HG03460 (cell line): ENCODE results near the gene PYDC2.

ENCODE experiments used
- ATAC-seq: cut with Tn5 transposase; IDR thresholded peaks from one replicate; pipeline ENCODE4 v1.9.1; 2021; ENCODE audit not compliant: unreplicated experiment

The PYDC2 gene

DNA sequence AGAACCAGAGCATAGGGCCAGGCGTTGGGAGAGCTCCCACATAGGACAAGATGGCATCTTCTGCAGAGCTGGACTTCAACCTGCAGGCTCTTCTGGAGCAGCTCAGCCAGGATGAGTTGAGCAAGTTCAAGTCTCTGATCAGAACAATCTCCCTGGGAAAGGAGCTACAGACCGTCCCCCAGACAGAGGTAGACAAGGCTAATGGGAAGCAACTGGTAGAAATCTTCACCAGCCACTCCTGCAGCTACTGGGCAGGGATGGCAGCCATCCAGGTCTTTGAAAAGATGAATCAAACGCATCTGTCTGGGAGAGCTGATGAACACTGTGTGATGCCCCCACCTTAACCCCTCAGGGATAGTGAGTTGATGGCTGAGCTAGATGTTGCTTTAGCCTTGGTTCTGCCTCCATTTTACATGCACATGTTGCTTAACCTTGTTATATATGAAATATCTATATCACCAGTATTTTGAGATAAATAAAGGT lies at the start of gene PYDC2:
Gene PYDC2 (plus strand): TSS at position 51 of the 483 bp plus-strand sequence. CDS start 0 bp downstream, at position 51.
- no peak for ATAC-seq

DNA sequence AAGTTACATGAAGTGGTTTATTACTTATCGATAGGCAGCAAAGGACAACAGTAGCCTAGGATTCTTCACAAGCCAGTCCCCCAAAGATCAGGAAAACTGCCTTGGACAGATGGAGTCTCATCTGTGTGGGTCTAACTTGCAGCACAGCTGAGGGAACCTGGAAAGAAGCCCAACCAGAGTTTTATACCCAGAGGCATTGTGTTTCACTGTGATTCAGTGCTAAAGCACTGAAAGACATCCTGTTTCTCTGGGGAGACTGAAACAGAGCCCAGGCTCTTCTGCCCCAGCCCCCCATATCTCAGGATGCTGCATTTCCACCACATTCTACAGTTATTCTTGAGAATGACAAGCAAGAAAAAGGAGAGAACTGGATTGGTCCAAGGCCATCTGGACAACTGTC lies 48.2 kb upstream of the PYDC2 start:
- no peak for ATAC-seq

DNA sequence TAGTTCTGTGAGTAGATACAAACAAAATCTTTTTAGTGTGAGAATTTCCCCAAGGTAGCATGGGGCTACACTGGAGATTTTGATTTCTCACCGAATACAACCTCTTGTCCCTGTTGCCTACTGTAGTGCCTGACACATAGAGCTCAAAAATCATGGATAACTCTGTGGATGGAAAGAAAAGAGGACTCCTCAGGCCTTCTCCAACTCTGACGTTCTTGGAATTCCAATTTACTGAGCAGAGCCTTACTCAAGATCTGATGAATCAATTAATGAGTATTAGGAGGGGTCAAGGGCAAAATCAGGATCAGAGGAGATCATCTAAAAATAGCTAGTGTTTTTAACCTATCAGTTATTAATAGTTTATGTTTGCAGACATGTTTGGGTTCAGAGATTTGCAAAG lies 46.7 kb upstream of the PYDC2 start:
- no peak for ATAC-seq

DNA sequence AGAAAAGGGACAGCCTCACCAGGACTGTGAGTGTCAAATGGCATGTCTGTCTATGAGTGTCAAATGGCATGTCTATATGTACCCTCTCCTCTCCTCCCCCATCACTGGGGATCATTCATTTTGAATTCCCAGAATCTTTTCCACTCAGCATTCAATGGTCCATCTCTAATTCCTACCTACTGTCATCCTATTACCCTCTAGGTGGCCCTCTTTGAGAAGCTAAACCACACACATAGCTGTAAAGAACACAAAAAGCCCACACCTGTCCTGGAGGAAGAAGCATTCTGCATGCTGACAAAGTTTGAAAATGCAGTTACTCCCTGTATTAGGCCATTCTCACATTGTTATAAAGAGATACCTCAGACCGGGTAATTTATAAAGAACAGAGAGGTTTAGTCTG lies 46.2 kb upstream of the PYDC2 start:
- no peak for ATAC-seq

DNA sequence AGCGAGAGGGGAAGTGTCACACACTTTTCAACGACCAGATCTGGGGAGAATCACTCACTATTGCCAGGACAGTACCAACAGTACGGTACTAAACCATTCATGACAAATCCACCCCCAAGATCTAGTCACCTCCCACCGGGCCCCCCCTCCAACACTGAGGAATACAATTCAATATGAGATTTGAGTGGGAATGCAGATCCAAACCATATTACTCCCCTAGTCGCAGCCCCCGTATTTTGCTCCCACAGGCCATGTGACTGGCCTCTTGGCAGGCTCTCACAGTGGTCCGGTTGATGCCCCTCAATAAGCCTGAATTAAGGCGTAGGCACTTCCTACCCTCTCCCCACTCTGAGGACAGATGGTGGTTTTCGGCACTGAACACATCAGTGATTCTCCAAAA lies 45.4 kb upstream of the PYDC2 start:
- ATAC-seq, result no peak

DNA sequence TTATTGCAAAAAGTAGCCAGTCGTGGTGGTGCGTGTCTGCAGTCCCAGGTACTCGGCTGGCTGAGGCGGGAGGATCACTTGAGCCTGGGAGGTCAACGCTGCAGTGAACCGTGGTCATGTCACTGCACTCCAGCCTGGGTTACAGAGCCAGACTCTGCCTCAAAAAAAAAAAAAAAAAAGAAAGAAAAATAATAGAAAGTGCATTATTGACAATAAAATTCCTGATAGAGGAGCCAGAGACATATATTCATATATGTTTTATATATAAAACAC lies 43.6 kb upstream of the PYDC2 start:
- ATAC-seq, result no peak

DNA sequence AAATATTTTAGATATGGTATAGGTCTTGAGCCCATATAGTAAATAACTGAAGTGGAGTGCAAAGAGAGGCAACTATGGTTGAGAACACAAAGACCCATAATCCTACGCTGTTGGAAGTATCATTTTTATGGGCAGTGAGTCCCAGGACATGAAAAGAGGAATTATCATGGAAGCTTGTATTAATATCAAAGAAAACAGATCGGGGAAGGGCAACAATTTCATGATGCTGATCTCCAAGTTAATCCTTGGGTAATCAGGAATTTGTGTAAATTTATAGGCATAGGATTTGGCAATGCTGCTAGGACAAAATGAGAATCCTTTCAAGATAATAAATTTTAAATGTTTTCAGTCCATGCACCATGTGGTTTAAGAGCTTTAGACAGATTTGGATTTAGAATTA lies 40.2 kb upstream of the PYDC2 start:
- ATAC-seq, result no peak

DNA sequence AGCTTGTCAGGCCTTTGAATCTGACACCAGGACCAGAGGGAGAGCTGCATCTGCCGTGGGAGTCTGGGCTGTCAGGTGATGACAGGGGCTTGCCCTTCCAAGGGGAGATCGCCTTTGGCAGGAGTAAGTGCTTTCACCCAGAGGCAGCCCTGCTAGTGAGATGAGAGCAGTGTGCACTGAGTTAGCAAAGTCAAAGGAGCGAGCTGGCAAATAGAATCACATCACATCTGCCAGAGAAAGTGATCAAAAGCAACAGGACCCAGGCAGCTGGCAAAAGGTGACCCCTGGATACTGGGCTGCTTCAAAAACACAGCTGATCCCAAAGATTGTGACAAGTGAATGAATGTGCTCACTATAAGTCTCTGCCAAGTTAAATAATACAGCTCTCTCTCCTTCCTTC lies 36.1 kb upstream of the PYDC2 start:
- ATAC-seq, result no peak

DNA sequence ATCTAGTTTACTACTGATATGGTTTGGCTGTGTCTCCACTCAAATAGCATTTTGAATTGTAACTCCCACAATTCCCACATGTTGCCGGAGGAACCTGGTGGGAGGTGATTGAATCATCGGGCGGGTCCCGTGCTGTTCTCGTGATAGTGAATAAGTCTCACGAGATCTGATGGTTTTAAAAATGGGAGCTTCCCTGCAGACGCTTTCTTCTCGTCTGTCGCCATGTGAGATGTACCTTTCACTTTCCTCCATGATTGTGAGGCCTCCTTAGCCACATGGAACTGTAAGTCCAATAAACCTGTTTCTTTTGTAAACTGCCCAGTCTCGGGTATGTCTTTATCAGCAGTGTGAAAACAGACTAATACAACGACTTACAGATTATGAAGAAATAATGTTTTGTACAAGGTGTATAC lies 35.6 kb upstream of the PYDC2 start:
- no peak for ATAC-seq

DNA sequence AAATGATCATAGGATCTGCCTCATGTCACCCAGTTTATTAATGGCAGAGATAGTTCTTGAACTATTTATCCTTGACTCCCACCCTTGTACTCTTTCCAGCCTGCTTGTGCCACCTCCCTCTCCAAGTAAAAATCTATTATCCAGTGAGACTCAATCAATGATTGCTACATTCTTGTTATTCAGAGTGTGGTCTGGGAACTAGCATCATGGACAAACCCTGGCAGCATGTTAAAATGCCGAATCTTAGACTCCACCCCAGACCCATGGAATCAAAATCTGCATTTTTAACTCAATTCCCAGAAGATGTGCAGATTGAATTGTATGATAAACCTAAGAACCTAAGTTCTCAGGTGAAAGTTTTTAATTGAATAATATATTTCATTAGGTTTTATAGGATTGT lies 34.7 kb upstream of the PYDC2 start:
- no peak for ATAC-seq

DNA sequence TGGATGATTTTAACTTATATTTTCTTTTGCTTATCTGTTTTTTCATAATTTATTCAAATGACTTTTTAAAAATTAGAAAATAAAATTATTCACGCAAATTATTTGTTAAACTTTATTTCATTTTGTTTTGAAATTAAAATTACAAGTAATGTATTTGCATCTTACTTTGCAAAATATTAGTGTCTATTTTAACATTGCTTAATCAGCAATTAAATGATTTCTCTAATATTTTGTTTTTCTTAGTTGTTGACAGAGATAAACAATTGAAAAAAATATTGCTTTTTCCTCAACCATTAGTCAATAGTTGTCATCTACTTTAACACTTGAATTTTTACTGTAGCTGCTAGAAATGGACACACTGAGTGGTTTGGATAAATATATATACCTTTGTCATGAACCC lies 32.8 kb upstream of the PYDC2 start:
- ATAC-seq, result no peak

DNA sequence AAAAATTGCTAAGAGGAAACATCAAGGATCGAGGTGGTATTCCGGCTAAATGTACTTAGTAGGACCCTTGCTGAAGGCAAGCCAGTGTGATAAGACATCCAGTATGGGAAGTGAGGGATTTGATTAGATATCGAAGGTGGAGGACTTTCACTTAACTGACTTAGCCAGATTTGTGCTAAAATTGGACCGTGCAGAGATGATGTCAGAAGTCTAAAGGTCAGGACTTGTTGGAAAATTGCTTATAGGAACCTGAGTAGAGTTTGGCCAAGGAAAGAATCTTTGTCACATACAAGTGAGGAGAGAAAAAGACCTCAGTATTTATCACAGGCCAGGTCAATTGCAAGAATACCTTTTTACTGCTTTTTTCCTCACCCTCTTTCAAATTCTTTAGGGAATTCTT lies 30.9 kb upstream of the PYDC2 start:
- no peak for ATAC-seq

DNA sequence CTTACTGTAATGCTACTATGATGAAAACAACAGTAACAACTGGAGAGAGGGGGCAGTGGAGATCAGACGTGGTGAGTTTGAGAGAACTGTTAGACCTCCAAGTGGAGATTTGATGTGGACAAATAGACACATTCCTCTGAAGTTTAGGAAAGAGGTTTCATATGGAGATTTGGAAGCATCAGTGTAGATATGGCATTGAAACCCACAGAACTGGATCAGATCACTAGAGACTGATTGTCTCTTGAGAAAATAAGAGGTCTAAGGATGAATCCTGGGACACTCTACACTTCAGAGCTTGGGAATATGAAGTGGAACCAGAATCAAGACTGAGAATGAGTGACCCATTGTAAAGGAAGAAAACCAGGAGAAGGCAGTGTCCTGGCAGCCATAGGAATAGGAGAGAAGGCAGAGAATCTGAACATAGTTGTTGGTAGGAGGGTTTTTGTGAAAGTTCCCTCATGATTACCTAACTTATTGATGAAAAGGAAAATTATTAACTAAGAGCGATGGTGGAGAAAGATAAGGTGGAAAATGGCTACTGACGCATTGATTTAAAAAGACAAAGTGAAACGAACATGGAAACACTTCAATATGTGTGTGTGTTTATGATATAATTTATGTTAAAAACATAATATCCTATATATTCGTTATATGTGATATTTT lies 29.7 kb upstream of the PYDC2 start:
- ATAC-seq, result no peak

DNA sequence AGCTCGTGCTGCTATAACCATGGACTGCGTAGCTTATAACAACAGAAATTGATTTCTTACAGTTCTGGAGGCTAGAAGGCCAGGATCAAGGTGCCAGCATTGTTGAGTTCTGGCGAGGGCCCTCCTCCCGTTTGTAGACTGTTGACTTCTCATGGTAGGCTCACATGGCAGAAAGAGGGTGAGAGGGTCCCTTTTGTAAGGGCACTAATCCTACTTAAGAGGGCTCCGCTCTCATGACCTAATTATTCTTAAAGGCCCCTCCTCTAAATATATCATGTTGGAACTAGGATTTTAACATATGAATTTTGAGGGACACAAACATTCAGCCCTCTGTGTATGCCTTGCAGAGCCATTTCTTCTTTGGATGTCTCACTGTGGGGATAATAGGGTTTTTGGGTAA lies 28.8 kb upstream of the PYDC2 start:
- no peak for ATAC-seq

DNA sequence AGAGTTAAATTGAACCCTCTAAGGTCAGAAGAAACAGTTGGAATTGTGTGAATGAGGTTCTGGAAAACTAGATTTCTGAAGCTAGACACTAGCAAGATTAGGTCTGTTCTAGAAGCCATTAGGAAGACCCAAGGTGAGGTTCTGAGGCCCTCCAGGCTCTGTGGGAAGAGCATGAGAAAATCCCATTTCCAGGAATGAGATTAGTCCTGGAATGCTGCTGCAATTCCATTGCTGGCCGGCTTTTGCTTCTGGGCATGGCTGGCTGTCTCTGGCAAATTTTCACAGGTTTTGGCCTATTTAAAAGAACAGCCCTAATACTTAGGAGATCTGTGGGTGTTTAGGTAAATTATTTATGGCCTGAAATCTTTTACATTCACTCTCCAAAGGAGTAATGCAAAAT lies 26.9 kb upstream of the PYDC2 start:
- ATAC-seq, result no peak

DNA sequence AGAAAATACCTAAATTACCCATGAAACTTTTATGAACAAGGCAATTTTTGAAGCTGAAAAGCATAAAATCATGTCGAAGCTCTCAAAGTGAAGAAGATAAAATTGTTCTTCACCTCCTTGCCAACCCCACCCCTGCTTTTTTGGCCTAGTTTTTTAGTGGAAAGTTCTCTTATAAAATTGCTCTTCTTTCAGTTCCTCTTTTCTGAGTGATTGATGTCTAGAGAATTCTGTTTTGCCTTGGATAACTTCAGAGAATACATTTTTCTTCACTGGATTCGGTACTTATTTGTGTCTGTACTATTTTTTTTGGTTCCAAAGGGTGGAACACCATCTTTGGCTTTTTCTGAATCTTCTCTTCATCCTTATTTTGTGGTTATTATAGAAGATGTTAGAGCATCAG lies 25.0 kb upstream of the PYDC2 start:
- ATAC-seq, result no peak

DNA sequence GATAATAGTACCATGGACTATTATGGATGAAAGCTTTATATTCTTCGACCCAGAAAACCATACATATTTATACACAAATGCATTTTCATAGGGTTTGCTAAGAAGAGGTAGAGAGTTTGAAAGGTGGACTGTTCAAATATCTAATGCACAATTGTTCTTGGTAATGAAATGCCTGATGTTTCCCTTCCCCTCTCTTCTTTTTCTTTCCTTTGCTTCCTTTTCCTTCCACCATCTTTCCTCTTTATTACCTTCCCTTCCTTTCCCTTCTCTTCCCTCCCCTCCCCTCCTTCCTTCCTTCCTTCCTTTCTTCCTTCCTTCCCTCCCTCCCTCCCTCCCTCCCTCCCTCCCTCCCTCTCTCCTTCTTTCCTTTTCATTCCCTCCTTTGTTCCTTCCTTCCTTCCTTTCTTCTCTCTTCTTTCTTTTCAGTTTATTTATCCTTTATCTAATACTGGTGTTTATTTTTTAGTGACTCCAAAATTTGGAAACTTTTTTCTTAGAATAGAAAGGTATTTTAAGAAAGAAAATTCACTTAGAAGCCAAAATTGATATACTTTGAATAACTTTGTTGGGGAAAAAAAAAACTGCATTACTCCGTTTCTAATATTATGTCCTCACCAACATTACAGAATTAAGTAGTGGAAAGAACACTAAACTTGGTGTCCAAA lies 22.7 kb upstream of the PYDC2 start:
- ATAC-seq, result no peak

DNA sequence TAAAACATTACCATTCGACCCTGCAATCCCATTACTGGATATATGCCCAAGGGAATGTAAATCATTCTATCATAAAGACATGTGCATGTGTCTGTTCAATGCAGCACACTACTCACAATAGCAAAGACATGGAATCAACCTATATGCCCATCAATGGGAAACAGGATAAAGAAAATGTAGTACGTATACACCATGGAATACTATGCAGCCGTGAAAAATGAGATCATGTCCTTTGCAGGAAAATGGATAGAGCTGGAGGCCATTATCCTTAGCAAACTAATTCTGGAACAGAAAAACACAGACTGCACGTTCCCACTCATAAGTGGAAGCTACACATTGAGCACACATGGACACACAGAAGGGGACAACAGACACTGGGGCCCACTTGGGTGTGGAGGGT lies 20.4 kb upstream of the PYDC2 start:
- no peak for ATAC-seq

DNA sequence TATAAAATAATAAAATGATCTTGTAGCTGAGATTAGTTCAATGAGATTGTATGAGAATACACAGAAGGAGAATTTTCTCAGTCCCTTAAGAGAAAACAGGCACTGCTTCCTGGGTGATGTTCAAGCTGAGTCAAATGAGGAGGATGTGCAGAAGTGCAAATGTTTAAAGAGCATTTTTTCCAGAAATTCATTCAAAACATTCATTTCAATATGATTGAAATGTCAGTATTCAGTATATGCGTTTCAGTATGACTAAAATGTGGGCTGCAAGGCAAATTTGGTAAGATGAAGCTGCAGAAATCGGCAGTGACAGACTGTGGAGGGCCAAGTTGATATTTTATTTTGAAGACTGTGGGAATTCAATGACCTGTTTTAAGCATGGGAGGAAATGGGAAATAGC lies 19.3 kb upstream of the PYDC2 start:
- ATAC-seq, result no peak

DNA sequence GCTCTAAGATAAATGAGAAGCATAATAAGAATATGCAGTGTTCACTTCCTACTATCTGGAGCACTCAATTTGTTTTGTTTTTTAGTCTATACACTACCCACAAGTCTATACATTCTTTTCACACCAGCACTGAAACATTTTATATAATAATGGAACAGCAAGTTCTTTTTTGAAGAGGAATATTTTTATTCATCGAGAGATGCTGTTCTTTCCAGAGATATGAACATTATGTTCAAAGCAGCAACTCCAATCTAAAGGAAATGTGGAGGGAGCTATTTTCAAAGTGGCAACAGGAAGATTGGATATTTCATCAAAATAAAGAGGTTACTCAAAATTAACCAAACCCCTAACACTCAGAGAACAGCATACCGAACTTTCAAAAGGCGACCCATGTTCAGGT lies 16.4 kb upstream of the PYDC2 start:
- no peak for ATAC-seq

DNA sequence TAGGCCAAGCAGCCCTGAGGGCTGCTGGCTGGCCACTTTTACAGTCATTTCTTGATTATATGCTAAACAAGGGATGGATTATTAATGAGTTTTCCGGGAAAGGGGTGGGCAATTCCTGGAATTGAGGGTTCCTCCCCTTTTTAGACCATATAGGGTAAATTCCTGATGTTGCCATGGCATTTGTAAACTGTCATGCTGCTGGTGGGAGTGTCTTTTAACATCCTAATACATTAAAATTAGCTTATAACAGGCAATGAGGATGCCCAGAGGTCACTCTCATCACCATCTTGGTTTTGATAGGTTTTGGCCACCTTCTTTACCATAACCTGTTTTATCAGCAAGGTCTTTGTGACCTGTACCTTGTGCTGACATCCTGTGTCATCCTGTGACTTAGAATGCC lies 11.7 kb upstream of the PYDC2 start:
- no peak for ATAC-seq

DNA sequence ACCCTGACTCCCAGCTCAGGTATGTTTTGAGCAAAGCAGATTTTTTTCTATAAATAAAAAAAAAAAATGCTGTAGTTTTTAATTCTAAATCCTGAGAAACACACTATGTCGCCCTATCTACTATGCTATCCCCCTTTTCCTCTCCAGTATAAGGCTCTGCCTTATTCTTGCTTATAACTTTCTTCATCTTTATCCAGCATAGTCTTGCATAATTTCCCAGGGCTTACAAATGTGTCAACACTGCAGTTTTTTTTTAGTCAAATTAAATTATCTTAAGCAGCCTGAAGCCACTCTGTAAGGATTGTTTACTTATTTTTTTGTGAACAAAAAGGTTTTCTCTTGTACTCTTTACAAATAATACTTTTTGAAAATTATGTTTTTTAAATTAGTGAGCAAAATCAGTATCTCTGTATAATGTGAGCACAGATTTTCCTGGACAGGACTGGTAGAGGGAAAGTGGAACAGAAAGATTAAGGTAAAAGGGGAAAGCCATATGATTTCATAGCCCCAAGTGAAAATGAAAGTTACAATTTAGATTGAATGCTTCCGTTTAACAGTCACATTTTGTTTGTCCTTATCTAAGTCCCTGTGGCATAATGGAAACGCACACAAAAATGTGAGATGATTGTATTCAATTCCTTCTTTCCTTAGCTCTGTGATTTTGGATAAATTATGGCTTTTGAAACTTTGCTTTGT lies 5.6 kb upstream of the PYDC2 start:
- no peak for ATAC-seq

DNA sequence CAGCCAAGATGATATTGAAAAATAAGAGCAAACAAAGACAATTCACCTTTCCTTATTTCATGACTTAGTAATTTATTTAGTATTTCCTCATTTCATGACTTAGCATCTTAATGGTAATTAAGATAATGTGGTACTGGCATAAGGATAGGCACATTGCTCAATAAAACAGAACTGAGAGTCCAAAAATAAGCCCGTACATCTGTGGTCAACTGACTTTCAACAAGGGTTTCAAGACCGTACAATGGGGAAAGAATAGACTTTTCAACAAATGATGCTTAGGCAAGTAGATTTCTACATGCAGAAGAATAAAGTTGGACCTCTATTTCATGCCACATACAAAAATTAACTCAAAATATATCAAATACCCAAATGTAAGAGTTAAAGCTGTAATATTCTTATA lies 603 bp upstream of the PYDC2 start:
- no peak for ATAC-seq
